Endodermal cell (in vitro differentiated cells): ENCODE results near the gene RAB4A. TPM values are rescaled to one million over a fixed set of nuclear protein-coding genes. Genes with fewer than 3 reads are reported as not detected.

ENCODE experiments used
- DNase-seq: peaks from one replicate; pipeline ENCODE4 v3.0.0-alpha.2; 2017
- H3K27ac ChIP-seq: 2 replicates; pipeline ENCODE4 v1.5.1; 2013; ENCODE audit warnings: mild to moderate bottlenecking, low read depth, low read length, moderate library complexity
- H3K27me3 ChIP-seq: 2 replicates; pipeline ENCODE4 v1.6.1; 2013; ENCODE audit warnings: mild to moderate bottlenecking, low read length, moderate library complexity; ENCODE audit not compliant: insufficient read depth, control insufficient read depth, poor library complexity, severe bottlenecking
- H3K36me3 ChIP-seq: 2 replicates; pipeline ENCODE4 v1.7.0; 2013; ENCODE audit warnings: mild to moderate bottlenecking, low read length, moderate library complexity; ENCODE audit not compliant: control insufficient read depth, insufficient read depth
- H3K4me1 ChIP-seq: one replicate; pipeline ENCODE4 v1.7.0; 2013; ENCODE audit warnings: low read length; ENCODE audit not compliant: control insufficient read depth, insufficient read depth
- H3K4me3 ChIP-seq: 2 replicates; pipeline ENCODE4 v1.5.1; 2013; ENCODE audit warnings: mild to moderate bottlenecking, low read length, moderate library complexity
- H3K9ac ChIP-seq: 2 replicates; pipeline ENCODE4 v1.6.1; 2013; ENCODE audit warnings: mild to moderate bottlenecking, low read length, moderate library complexity; ENCODE audit not compliant: poor library complexity, severe bottlenecking; ENCODE audit errors: extremely low read depth
- H3K9me3 ChIP-seq: 2 replicates; pipeline ENCODE4 v1.6.1; 2013; ENCODE audit warnings: mild to moderate bottlenecking, low read length, moderate library complexity; ENCODE audit not compliant: control insufficient read depth
- H3K27ac Mint-ChIP-seq: 2 replicates; pipeline ENCODE4 v1.8.0; 2020; ENCODE audit warnings: mixed read lengths
- H3K27me3 Mint-ChIP-seq: 2 replicates; pipeline ENCODE4 v1.8.0; 2021; ENCODE audit warnings: mild to moderate bottlenecking, mixed read lengths; ENCODE audit not compliant: insufficient read depth
- H3K36me3 Mint-ChIP-seq: 2 replicates; pipeline ENCODE4 v1.8.0; 2020; ENCODE audit warnings: low read depth, mixed read lengths
- H3K4me1 Mint-ChIP-seq: 2 replicates; pipeline ENCODE4 v1.8.0; 2020; ENCODE audit warnings: mixed read lengths
- H3K4me3 Mint-ChIP-seq: 2 replicates; pipeline ENCODE4 v1.8.0; 2020; ENCODE audit warnings: mild to moderate bottlenecking, moderate library complexity, mixed read lengths
- H3K9me3 Mint-ChIP-seq: 2 replicates; pipeline ENCODE4 v1.8.0; 2020; ENCODE audit warnings: mild to moderate bottlenecking, mixed read lengths
- WGBS, 2 experiments: methylation state at CpG; one replicate each; pipeline versions ENCODE4 v1.1.5 to v1.1.7; 2013; ENCODE audit warnings: missing lambda C conversion rate in 2 of 2, mixed read lengths in 1 of 2; ENCODE audit not compliant: insufficient coverage in 1 of 2, insufficient read length in 1 of 2; 5-methylcytosine and 5-hydroxymethylcytosine counted together
- total RNA-seq, 2 donors: library from RNA; stranded (reverse); fragmentation: NEBNext Ultra II Directional in 1 of 2; extraction: Animal tissue kit (Norgen Biotek cat#: 25700) in 1 of 2; gene quantifications; 2 replicates in 1 of 2; 3 replicates in 1 of 2; pipeline ENCODE4 v1.2.1, GENCODE V29; 2021
- TF ChIP-seq, protein P1 (sequence below): fragments of 200-600 bp; sonication (generic); conservative IDR thresholded peaks from 2 replicates; pipeline ENCODE4 v1.5.0; 2021; ENCODE audit warnings: antibody characterized with exemption, mild to moderate bottlenecking

RAB4A gene
- total RNA-seq, 2 donors from 2014 or later = 46.2 to 48.9 TPM

DNA sequence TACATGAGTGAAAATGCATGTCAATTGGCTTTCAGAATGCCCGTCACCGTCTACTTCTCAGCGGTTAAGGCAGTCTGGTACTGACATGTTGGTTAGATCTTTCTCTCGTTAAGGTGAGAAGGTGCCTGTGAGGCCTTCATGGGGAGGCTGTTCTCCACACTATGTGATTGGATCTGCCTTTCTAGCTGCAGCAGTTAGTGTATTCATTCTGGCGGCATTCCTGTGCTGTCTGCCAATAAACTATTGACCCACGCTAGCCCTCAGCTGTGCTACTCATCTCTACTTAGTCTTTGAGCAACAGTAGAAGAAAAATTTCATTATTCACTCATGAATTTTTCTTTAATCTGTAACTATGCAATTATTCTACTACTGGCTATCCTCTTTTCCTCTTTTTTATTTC is 39.9 kb downstream of the RAB4A start:
- no peak overlapping the region for H3K9ac ChIP-seq
- DNase-seq = no peak
- no peak overlapping the region for H3K27ac ChIP-seq
- Mint-ChIP-seq H3K9me3 (no peaks in the 10 kb centered on the region), H3K36me3 (peaks cover 33% of the 10 kb centered on the region), H3K27ac (no peak overlapping the region), H3K4me1 (no peaks in the 10 kb centered on the region), H3K27me3 (no peaks in the 10 kb centered on the region), H3K4me3 (no peak overlapping the region)
- H3K36me3 ChIP-seq = peaks cover 5% of the 10 kb centered on the region
- H3K9me3 ChIP-seq = no peaks in the 10 kb centered on the region
- no peak overlapping the region for H3K4me3 ChIP-seq
- TF ChIP-seq, protein P1, sequence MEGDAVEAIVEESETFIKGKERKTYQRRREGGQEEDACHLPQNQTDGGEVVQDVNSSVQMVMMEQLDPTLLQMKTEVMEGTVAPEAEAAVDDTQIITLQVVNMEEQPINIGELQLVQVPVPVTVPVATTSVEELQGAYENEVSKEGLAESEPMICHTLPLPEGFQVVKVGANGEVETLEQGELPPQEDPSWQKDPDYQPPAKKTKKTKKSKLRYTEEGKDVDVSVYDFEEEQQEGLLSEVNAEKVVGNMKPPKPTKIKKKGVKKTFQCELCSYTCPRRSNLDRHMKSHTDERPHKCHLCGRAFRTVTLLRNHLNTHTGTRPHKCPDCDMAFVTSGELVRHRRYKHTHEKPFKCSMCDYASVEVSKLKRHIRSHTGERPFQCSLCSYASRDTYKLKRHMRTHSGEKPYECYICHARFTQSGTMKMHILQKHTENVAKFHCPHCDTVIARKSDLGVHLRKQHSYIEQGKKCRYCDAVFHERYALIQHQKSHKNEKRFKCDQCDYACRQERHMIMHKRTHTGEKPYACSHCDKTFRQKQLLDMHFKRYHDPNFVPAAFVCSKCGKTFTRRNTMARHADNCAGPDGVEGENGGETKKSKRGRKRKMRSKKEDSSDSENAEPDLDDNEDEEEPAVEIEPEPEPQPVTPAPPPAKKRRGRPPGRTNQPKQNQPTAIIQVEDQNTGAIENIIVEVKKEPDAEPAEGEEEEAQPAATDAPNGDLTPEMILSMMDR = no peak
- 97 to 99% methylated on average over 6 of the region's 6 CpGs for WGBS, 2 experiments
- no peaks in the 10 kb centered on the region for H3K4me1 ChIP-seq
- H3K27me3 ChIP-seq = no peaks in the 10 kb centered on the region

DNA sequence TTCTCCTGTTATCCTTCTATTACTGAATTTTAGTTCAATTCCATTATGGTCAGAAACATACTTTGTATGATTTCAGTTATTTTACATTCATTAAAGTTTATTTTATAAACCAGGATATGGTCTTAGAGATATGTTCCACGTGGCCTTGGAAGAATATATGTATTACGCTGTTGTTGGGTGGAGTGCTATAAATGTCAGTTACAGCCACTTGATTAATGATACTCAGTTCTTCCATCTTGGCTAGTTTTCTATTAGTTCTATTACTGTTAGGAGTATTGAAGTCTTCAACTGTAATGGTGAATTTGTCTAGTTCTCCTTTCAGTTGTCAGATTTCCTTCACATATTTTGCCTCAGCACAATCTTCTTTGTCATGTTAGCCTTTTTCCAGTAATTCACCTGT is 45.3 kb downstream of the RAB4A start:
- Mint-ChIP-seq H3K4me3 (no peak overlapping the region), H3K4me1 (no peaks in the 10 kb centered on the region), H3K27me3 (no peaks in the 10 kb centered on the region), H3K27ac (no peak overlapping the region), H3K9me3 (no peaks in the 10 kb centered on the region), H3K36me3 (peaks cover 26% of the 10 kb centered on the region)
- Histone ChIP-seq H3K4me1 (no peaks in the 10 kb centered on the region), H3K27me3 (no peaks in the 10 kb centered on the region), H3K4me3 (no peak overlapping the region), H3K27ac (no peak overlapping the region), H3K9ac (no peak overlapping the region), H3K9me3 (no peaks in the 10 kb centered on the region), H3K36me3 (peaks cover 15% of the 10 kb centered on the region)
- no peak for DNase-seq
- WGBS, 2 experiments = 100% methylated on average over 2 of the region's 2 CpGs; no CpG with 5 or more reads in 1 of the 2 experiments
- TF ChIP-seq, protein P1 = no peak

DNA sequence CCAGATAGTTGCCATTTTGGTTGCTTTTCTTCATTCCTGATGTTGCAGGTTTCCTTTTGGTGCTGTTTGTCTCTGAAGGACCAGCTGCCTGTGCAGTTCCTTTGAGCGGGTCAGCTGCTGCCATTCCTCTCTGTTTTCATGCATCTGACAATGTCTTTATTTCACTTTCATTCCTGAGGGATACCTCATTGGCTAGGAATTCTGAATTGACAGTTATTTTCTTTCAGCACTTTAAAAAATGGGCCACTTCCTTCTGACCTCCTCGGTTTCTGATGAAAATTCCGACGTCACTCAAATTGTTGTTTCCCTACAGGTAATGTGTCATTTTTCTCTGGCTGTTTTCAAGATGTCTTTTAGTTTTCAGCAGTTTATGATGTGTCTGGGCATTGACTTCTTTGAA is 47.1 kb downstream of the RAB4A start:
- no peak for DNase-seq
- WGBS, 2 experiments = 92 to 98% methylated on average over 4 of the region's 4 CpGs
- no peak overlapping the region for H3K27ac ChIP-seq
- no peaks in the 10 kb centered on the region for H3K9me3 ChIP-seq
- no peaks in the 10 kb centered on the region for H3K27me3 ChIP-seq
- H3K4me3 Mint-ChIP-seq = no peak overlapping the region
- H3K27me3 Mint-ChIP-seq = no peaks in the 10 kb centered on the region
- H3K9me3 Mint-ChIP-seq = no peaks in the 10 kb centered on the region
- TF ChIP-seq, protein P1 = no peak
- H3K4me1 ChIP-seq = no peaks in the 10 kb centered on the region
- peaks cover 24% of the 10 kb centered on the region for H3K36me3 Mint-ChIP-seq
- H3K4me1 Mint-ChIP-seq = no peaks in the 10 kb centered on the region
- no peak overlapping the region for H3K9ac ChIP-seq
- no peak overlapping the region for H3K4me3 ChIP-seq
- H3K27ac Mint-ChIP-seq = no peak overlapping the region
- peaks cover 30% of the 10 kb centered on the region for H3K36me3 ChIP-seq
